ENCODE results near the gene ZNF638.

GRCh38 chr2:71336802-71337201, 5.2 kb downstream of the ZNF638 start:
- TF ChIP-seq POLR2A (IDR thresholded peaks at IDR 0.05), result no peak
- no peak for TF ChIP-seq CTCF (IDR thresholded peaks at IDR 0.05)

All from thyroid gland (tissue), 4 donors.